ENCODE results near the gene VPS39. TPM values are rescaled to one million over a fixed set of nuclear protein-coding genes. Genes with fewer than 3 reads are reported as not detected.

Gene VPS39
- total and polyA plus RNA-seq, 2 of the 13 experiments (the other 11 are each of a cell fraction or from before 2014, with no cell fraction given), result 22.9 to 32.0 TPM

DNA sequence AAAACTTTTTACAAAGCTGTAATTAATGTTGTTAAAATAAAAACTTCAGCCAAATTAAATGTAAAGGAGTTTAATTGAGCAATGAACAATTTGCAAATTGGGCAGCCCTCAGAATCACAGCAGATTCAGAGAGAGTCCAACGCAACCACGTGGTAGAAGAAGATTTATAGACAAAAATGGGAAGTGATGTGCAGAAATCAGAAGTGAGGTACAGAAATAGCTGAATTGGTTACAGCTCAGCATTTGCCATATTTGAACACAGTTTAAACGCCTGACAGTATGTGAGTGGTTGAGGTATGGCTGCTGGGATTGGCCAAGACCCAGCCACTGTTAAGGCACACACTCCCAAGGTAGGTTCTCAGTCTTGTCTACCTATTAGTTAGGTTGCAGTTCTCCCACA, 99.3 kb downstream of the VPS39 start:
- FAIRE-seq (no peak), ATAC-seq (no peak), DNase-seq (ENCODE audit: low spot score) (no peak)
- no peak overlapping the region for H3K27ac ChIP-seq (ENCODE audit: extremely low read length, insufficient read depth, low read length)
- no peak overlapping the region for H3K4me2 ChIP-seq (ENCODE audit: low read depth, low read length)
- H4K20me1 ChIP-seq (ENCODE audit: insufficient read depth, low read length), result no peaks in the 10 kb centered on the region
- 49% methylated on average over 3 of the region's 3 CpGs for whole genome bisulfite sequencing (ENCODE audit: low lambda C conversion rate)
- BruUV-seq (replicated peaks), result no TSS peak
- H3K9ac ChIP-seq (ENCODE audit: insufficient read depth, low read depth, low read length), result no peak overlapping the region
- H2AFZ ChIP-seq (ENCODE audit: low read length), result no peak overlapping the region
- H3K36me3 ChIP-seq (replicated peaks in 1 of 2; ENCODE audit: control insufficient read depth in 1 of 2, insufficient read depth in 2 of 2, low read length in 2 of 2), result no peaks in the 10 kb centered on the region
- intact Hi-C loops (cut with micrococcal nuclease; ENCODE audit: unreplicated experiment), result no loop called here
- H3K4me3 ChIP-seq (replicated peaks in 1 of 3; ENCODE audit: insufficient read depth in 1 of 3, low read depth in 2 of 3, low read length in 3 of 3), result no peak overlapping the region
- in situ Hi-C loops (cut with HindIII; ENCODE audit: extremely low pct_ligation_motif_present, low pct_unique_long_range_greater_than_20kb), result no loop called here
- TF ChIP-seq NPAS2 (CRISPR knock-in tag; IDR thresholded peaks at IDR 0.05; ENCODE audit: borderline replicate concordance), result no peak
- TF ChIP-seq, protein P1, sequence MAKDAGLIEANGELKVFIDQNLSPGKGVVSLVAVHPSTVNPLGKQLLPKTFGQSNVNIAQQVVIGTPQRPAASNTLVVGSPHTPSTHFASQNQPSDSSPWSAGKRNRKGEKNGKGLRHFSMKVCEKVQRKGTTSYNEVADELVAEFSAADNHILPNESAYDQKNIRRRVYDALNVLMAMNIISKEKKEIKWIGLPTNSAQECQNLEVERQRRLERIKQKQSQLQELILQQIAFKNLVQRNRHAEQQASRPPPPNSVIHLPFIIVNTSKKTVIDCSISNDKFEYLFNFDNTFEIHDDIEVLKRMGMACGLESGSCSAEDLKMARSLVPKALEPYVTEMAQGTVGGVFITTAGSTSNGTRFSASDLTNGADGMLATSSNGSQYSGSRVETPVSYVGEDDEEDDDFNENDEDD (CRISPR knock-in tag; IDR thresholded peaks at IDR 0.05; ENCODE audit: borderline replicate concordance), result no peak
- TF ChIP-seq, protein P2, sequence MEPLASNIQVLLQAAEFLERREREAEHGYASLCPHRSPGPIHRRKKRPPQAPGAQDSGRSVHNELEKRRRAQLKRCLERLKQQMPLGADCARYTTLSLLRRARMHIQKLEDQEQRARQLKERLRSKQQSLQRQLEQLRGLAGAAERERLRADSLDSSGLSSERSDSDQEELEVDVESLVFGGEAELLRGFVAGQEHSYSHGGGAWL (CRISPR knock-in tag; IDR thresholded peaks at IDR 0.05), result no peak
- no peak for TF ChIP-seq ZNF205 (CRISPR knock-in tag; IDR thresholded peaks at IDR 0.05)
- TF ChIP-seq HOXD1 (CRISPR knock-in tag; IDR thresholded peaks at IDR 0.05), result no peak
- no peak for TF ChIP-seq ZNF737 (CRISPR knock-in tag; IDR thresholded peaks at IDR 0.05; ENCODE audit: borderline replicate concordance)
- TF ChIP-seq ZNF484 (CRISPR knock-in tag; IDR thresholded peaks at IDR 0.05; ENCODE audit: borderline replicate concordance, low read depth), result no peak
- TF ChIP-seq, protein P3, sequence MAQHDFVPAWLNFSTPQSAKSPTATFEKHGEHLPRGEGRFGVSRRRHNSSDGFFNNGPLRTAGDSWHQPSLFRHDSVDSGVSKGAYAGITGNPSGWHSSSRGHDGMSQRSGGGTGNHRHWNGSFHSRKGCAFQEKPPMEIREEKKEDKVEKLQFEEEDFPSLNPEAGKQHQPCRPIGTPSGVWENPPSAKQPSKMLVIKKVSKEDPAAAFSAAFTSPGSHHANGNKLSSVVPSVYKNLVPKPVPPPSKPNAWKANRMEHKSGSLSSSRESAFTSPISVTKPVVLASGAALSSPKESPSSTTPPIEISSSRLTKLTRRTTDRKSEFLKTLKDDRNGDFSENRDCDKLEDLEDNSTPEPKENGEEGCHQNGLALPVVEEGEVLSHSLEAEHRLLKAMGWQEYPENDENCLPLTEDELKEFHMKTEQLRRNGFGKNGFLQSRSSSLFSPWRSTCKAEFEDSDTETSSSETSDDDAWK (CRISPR knock-in tag; IDR thresholded peaks at IDR 0.05), result no peak
- TF ChIP-seq ARID2 (CRISPR knock-in tag; IDR thresholded peaks at IDR 0.05; ENCODE audit: borderline replicate concordance), result no peak
- TF ChIP-seq HMG20B (CRISPR knock-in tag; conservative IDR thresholded peaks at IDR 0.05), result no peak
- TF ChIP-seq PRMT3 (CRISPR knock-in tag; IDR thresholded peaks at IDR 0.05; ENCODE audit: borderline replicate concordance, low read depth), result no peak
- TF ChIP-seq ZNF749 (CRISPR knock-in tag; IDR thresholded peaks at IDR 0.05; ENCODE audit: borderline replicate concordance), result no peak
- TF ChIP-seq FOXA3 (CRISPR knock-in tag; IDR thresholded peaks at IDR 0.05), result no peak
- no peak for TF ChIP-seq ZNF547 (CRISPR knock-in tag; IDR thresholded peaks at IDR 0.05)
- no peak for TF ChIP-seq FOSL2 (CRISPR knock-in tag; IDR thresholded peaks at IDR 0.05)
- no peak for TF ChIP-seq GABPA (IDR thresholded peaks at IDR 0.05; ENCODE audit: low read depth, low read length)
- no peak for TF ChIP-seq GABPA (CRISPR knock-in tag; IDR thresholded peaks at IDR 0.05; ENCODE audit: low read depth)
- no peak for TF ChIP-seq SRSF4 (IDR thresholded peaks at IDR 0.05; ENCODE audit: low read depth, low read length, poor library complexity, severe bottlenecking)
- TF ChIP-seq HOXA7 (CRISPR knock-in tag; IDR thresholded peaks at IDR 0.05), result no peak
- TF ChIP-seq, protein P4, sequence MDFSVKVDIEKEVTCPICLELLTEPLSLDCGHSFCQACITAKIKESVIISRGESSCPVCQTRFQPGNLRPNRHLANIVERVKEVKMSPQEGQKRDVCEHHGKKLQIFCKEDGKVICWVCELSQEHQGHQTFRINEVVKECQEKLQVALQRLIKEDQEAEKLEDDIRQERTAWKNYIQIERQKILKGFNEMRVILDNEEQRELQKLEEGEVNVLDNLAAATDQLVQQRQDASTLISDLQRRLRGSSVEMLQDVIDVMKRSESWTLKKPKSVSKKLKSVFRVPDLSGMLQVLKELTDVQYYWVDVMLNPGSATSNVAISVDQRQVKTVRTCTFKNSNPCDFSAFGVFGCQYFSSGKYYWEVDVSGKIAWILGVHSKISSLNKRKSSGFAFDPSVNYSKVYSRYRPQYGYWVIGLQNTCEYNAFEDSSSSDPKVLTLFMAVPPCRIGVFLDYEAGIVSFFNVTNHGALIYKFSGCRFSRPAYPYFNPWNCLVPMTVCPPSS (IDR thresholded peaks at IDR 0.05), result no peak
- TF ChIP-seq, protein P5, sequence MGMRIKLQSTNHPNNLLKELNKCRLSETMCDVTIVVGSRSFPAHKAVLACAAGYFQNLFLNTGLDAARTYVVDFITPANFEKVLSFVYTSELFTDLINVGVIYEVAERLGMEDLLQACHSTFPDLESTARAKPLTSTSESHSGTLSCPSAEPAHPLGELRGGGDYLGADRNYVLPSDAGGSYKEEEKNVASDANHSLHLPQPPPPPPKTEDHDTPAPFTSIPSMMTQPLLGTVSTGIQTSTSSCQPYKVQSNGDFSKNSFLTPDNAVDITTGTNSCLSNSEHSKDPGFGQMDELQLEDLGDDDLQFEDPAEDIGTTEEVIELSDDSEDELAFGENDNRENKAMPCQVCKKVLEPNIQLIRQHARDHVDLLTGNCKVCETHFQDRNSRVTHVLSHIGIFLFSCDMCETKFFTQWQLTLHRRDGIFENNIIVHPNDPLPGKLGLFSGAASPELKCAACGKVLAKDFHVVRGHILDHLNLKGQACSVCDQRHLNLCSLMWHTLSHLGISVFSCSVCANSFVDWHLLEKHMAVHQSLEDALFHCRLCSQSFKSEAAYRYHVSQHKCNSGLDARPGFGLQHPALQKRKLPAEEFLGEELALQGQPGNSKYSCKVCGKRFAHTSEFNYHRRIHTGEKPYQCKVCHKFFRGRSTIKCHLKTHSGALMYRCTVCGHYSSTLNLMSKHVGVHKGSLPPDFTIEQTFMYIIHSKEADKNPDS (CRISPR knock-in tag; IDR thresholded peaks at IDR 0.05), result no peak
- CTCF ChIA-PET (ENCODE audit: low intra/inter-chr PET ratio, low total read pairs), result no interaction called here
- POLR2A ChIA-PET, result no interaction called here
- no peaks in the 10 kb centered on the region for H3K79me2 ChIP-seq (ENCODE audit: insufficient read depth, low read length)
- H3K4me1 ChIP-seq (ENCODE audit: insufficient read depth, low read length), result peaks cover 28% of the 10 kb centered on the region
- peaks cover 0 to 10% of the 10 kb centered on the region in 2 experiments; a peak in 3 of 5 replicates for H3K27me3 ChIP-seq (ENCODE audit: control insufficient read depth in 1 of 2, insufficient read depth in 2 of 2, low read length in 2 of 2)
- H3K9me3 ChIP-seq (ENCODE audit: low read length), result no peaks in the 10 kb centered on the region

All from HepG2 (cell line).